Measurements from ENCODE around the gene SMPD4. TPM values are rescaled to one million over a fixed set of nuclear protein-coding genes. Genes with fewer than 3 reads are reported as not detected.
"Not testable (repeated sequence)": the region's sequence is repeated elsewhere in the genome, so short reads cannot be mapped to it uniquely, and the experiment has no call there.

SMPD4 gene
- total and polyA plus RNA-seq, 2 donors (not counting 3 experiments of a cell fraction or from before 2014, with no cell fraction given) = 85.3 to 88.1 TPM

DNA sequence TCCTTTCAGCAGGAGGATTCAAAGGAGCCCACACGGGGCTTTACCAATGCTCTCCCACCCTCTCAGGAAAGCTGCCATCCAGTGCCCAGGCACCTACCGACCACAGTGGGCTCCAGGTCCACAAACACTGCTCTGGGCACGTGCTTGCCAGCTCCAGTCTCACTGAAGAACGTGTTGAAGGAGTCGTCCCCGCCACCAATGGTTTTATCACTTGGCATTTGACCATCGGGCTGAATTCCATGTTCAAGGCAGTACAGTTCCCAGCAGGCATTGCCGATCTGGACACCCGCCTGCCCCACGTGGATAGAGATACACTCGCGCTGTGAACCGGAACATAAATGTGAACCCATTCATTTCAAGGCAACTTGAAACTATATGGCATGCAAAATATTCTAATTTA lies 14.7 kb upstream of the SMPD4 start:
- H4K20me1 ChIP-seq (replicated peaks; ENCODE audit: control insufficient read depth, extremely low read depth, insufficient read depth, low read length); H3K79me2 ChIP-seq (ENCODE audit: control insufficient read depth, insufficient read depth, low read length); intact Hi-C loops (cut with micrococcal nuclease); FAIRE-seq; H3K9ac ChIP-seq (replicated peaks; ENCODE audit: extremely low read depth, insufficient read depth, low read length); DNase-seq (ENCODE audit: low read depth, low spot score); BruUV-seq (replicated peaks); H3K4me3 ChIP-seq (replicated peaks in 1 of 3; ENCODE audit: insufficient read depth in 1 of 3, low read depth in 1 of 3, low read length in 3 of 3); H3K27me3 ChIP-seq (ENCODE audit: control insufficient read depth in 2 of 2, insufficient read depth in 2 of 2, low read length in 2 of 2); H3K27ac ChIP-seq (ENCODE audit: insufficient read depth, low read depth, low read length); H3K9me1 ChIP-seq (replicated peaks; ENCODE audit: control insufficient read depth, extremely low read depth, insufficient read depth, low read length); H3K36me3 ChIP-seq (ENCODE audit: control insufficient read depth in 2 of 2, extremely low read depth in 1 of 2, insufficient read depth in 2 of 2, low read length in 2 of 2); H3K4me1 ChIP-seq (ENCODE audit: control insufficient read depth, extremely low read depth, insufficient read depth, low read length); H3K9me3 ChIP-seq (replicated peaks; ENCODE audit: control insufficient read depth, insufficient read depth, low read length); H3K4me2 ChIP-seq (ENCODE audit: insufficient read depth, low read length); POLR2A ChIA-PET; CTCF ChIA-PET; H2AFZ ChIP-seq (ENCODE audit: low read depth, low read length); dilution Hi-C loops (cut with MboI; ENCODE audit: extremely low pct_ligation_motif_present, low sequenced_read_pairs): not testable (repeated sequence)

DNA sequence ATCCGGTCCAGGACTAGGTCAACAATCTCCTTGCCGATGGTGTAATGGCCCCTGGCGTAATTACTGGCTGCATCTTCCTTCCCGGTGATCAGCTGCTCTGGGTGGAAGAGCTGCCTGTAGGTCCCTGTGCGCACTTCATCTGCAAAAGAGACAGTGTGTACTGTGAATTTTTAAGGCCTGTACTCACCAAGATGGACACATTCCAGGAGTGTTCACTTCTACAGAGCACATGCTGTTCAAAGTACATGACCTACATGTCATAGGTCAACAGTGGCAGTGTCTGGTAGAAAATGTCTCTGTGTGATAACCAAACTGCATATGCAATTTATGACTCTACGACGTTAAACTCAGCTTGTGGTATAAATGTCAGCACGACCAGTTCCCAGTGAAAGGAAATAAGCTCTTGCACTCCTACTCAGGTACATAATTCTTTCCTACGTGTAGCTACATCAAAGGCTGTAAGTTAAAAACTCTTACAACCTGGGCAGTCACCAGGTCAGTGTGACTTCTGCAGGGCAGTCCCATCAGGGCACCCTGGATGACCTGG lies 13.8 kb upstream of the SMPD4 start:
- intact Hi-C loops (cut with micrococcal nuclease); H3K9me3 ChIP-seq (replicated peaks; ENCODE audit: control insufficient read depth, insufficient read depth, low read length); H3K9me1 ChIP-seq (replicated peaks; ENCODE audit: control insufficient read depth, extremely low read depth, insufficient read depth, low read length); FAIRE-seq; H3K4me1 ChIP-seq (ENCODE audit: control insufficient read depth, extremely low read depth, insufficient read depth, low read length); H2AFZ ChIP-seq (ENCODE audit: low read depth, low read length); H3K79me2 ChIP-seq (ENCODE audit: control insufficient read depth, insufficient read depth, low read length); CTCF ChIA-PET; H3K4me2 ChIP-seq (ENCODE audit: insufficient read depth, low read length); dilution Hi-C loops (cut with MboI; ENCODE audit: extremely low pct_ligation_motif_present, low sequenced_read_pairs); H3K9ac ChIP-seq (replicated peaks; ENCODE audit: extremely low read depth, insufficient read depth, low read length); DNase-seq (ENCODE audit: low read depth, low spot score); H3K27ac ChIP-seq (ENCODE audit: insufficient read depth, low read depth, low read length); H3K36me3 ChIP-seq (ENCODE audit: control insufficient read depth in 2 of 2, extremely low read depth in 1 of 2, insufficient read depth in 2 of 2, low read length in 2 of 2); H3K27me3 ChIP-seq (ENCODE audit: control insufficient read depth in 2 of 2, insufficient read depth in 2 of 2, low read length in 2 of 2); POLR2A ChIA-PET; H3K4me3 ChIP-seq (replicated peaks in 1 of 3; ENCODE audit: insufficient read depth in 1 of 3, low read depth in 1 of 3, low read length in 3 of 3); H4K20me1 ChIP-seq (replicated peaks; ENCODE audit: control insufficient read depth, extremely low read depth, insufficient read depth, low read length); BruUV-seq (replicated peaks): not testable (repeated sequence)

DNA sequence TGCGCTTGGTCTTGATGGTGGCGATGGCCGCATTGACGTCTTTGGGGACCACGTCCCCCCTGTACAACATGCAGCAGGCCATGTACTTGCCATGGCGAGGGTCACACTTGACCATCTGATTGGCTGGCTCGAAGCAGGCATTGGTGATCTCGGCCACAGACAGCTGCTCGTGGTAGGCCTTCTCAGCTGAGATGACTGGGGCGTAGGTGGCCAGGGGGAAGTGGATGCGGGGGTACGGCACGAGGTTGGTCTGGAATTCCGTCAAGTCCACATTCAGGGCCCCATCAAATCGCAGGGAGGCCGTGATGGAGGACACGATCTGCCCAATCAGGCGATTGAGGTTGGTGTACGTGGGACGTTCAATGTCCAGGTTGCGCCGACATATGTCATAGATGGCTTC lies 12.4 kb upstream of the SMPD4 start:
- H3K79me2 ChIP-seq (ENCODE audit: control insufficient read depth, insufficient read depth, low read length); CTCF ChIA-PET; H3K36me3 ChIP-seq (ENCODE audit: control insufficient read depth in 2 of 2, extremely low read depth in 1 of 2, insufficient read depth in 2 of 2, low read length in 2 of 2); H3K9me1 ChIP-seq (replicated peaks; ENCODE audit: control insufficient read depth, extremely low read depth, insufficient read depth, low read length); H2AFZ ChIP-seq (ENCODE audit: low read depth, low read length); H3K27ac ChIP-seq (ENCODE audit: insufficient read depth, low read depth, low read length); H4K20me1 ChIP-seq (replicated peaks; ENCODE audit: control insufficient read depth, extremely low read depth, insufficient read depth, low read length); DNase-seq (ENCODE audit: low read depth, low spot score); dilution Hi-C loops (cut with MboI; ENCODE audit: extremely low pct_ligation_motif_present, low sequenced_read_pairs); H3K4me3 ChIP-seq (replicated peaks in 1 of 3; ENCODE audit: insufficient read depth in 1 of 3, low read depth in 1 of 3, low read length in 3 of 3); H3K4me1 ChIP-seq (ENCODE audit: control insufficient read depth, extremely low read depth, insufficient read depth, low read length); BruUV-seq (replicated peaks); H3K4me2 ChIP-seq (ENCODE audit: insufficient read depth, low read length); POLR2A ChIA-PET; H3K27me3 ChIP-seq (ENCODE audit: control insufficient read depth in 2 of 2, insufficient read depth in 2 of 2, low read length in 2 of 2); H3K9me3 ChIP-seq (replicated peaks; ENCODE audit: control insufficient read depth, insufficient read depth, low read length); intact Hi-C loops (cut with micrococcal nuclease); H3K9ac ChIP-seq (replicated peaks; ENCODE audit: extremely low read depth, insufficient read depth, low read length); FAIRE-seq: not testable (repeated sequence)

DNA sequence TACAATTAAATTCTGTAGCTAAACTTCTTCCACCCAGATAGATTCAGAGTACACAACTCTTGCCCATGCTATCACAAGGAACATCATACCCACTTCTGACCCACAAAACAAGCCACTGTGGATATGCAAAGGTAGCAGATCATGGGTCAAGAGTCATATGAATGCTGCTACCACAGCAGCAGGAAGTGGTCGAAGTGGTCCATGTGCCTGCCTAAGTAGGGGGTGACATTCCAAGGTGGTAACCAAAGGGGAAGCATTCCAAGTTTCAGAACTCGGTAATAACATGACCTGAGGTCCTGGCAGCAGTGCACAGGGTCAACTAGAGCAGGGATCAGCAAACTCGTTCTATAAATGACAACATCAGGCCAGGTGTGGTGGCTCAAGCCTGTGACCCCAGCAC lies 11.0 kb upstream of the SMPD4 start:
- H3K27me3 ChIP-seq (ENCODE audit: control insufficient read depth in 2 of 2, insufficient read depth in 2 of 2, low read length in 2 of 2); POLR2A ChIA-PET; H2AFZ ChIP-seq (ENCODE audit: low read depth, low read length); H3K9me3 ChIP-seq (replicated peaks; ENCODE audit: control insufficient read depth, insufficient read depth, low read length); FAIRE-seq; intact Hi-C loops (cut with micrococcal nuclease); H3K27ac ChIP-seq (ENCODE audit: insufficient read depth, low read depth, low read length); DNase-seq (ENCODE audit: low read depth, low spot score); H3K4me2 ChIP-seq (ENCODE audit: insufficient read depth, low read length); H4K20me1 ChIP-seq (replicated peaks; ENCODE audit: control insufficient read depth, extremely low read depth, insufficient read depth, low read length); BruUV-seq (replicated peaks); H3K36me3 ChIP-seq (ENCODE audit: control insufficient read depth in 2 of 2, extremely low read depth in 1 of 2, insufficient read depth in 2 of 2, low read length in 2 of 2); H3K79me2 ChIP-seq (ENCODE audit: control insufficient read depth, insufficient read depth, low read length); H3K4me1 ChIP-seq (ENCODE audit: control insufficient read depth, extremely low read depth, insufficient read depth, low read length); dilution Hi-C loops (cut with MboI; ENCODE audit: extremely low pct_ligation_motif_present, low sequenced_read_pairs); H3K9ac ChIP-seq (replicated peaks; ENCODE audit: extremely low read depth, insufficient read depth, low read length); H3K9me1 ChIP-seq (replicated peaks; ENCODE audit: control insufficient read depth, extremely low read depth, insufficient read depth, low read length); H3K4me3 ChIP-seq (replicated peaks in 1 of 3; ENCODE audit: insufficient read depth in 1 of 3, low read depth in 1 of 3, low read length in 3 of 3): not testable (repeated sequence)
- CTCF ChIA-PET = interaction anchor here (1.1 kb wide), 1 partner anchor 9 kb away, joined by 4 read pairs; no protein-coding TSS in a partner anchor
